GM12864 (cell line): Measurements from ENCODE around the gene CILP.
A peak's percentile ranks its signal among the peaks of the same experiment; 100 is the strongest.

Experiments
- DNase-seq: peaks from one replicate; pipeline ENCODE4 v3.0.0-alpha.2; 2011; ENCODE audit warnings: low read depth
- H3K4me3 ChIP-seq: 2 replicates; pipeline ENCODE4 v1.5.1; 2011; ENCODE audit warnings: mild to moderate bottlenecking, low read depth, low read length, control low read depth
- CTCF ChIP-seq: IDR thresholded peaks from 2 replicates; pipeline ENCODE4 v1.5.1; 2011; ENCODE audit warnings: low read depth, mild to moderate bottlenecking, moderate library complexity, low read length, control low read depth, inconsistent platforms; ENCODE audit errors: missing control alignments

Gene CILP

DNA sequence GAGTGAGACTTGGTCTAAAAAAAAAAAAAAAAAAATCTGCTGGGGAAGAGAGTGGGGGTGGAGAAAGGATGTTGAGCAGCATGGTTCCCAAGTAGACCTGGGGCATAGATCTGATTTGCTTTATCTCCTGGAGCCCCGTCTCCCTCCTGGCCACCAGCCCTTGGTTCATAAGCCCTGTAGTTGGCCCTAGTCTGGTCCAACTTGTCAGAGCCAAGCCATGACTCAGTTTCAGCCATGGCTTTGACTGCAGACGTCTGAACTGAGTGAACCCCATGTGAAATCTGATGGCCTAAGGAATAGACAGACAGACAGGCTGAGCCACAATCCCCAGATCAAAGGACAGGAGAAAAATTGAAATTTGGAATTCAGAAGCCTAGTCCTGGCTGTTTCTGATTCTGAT, 2.0 kb upstream of the CILP start:
- DNase-seq, result no peak
- TF ChIP-seq CTCF, result no peak
- no peak overlapping the region for H3K4me3 ChIP-seq

GRCh38 chr15:65212097-65212496, 824 bp upstream of the CILP start:
- peak; percentile 22 for DNase-seq
- H3K4me3 ChIP-seq, result no peak overlapping the region
- TF ChIP-seq CTCF, result peak; percentile 83

- no peak for DNase-seq
- H3K4me3 ChIP-seq, result no peak overlapping the region
- no peak for TF ChIP-seq CTCF
Measured at GRCh38 chr15:65211482-65211982, 259 bp upstream of the CILP start.

DNA sequence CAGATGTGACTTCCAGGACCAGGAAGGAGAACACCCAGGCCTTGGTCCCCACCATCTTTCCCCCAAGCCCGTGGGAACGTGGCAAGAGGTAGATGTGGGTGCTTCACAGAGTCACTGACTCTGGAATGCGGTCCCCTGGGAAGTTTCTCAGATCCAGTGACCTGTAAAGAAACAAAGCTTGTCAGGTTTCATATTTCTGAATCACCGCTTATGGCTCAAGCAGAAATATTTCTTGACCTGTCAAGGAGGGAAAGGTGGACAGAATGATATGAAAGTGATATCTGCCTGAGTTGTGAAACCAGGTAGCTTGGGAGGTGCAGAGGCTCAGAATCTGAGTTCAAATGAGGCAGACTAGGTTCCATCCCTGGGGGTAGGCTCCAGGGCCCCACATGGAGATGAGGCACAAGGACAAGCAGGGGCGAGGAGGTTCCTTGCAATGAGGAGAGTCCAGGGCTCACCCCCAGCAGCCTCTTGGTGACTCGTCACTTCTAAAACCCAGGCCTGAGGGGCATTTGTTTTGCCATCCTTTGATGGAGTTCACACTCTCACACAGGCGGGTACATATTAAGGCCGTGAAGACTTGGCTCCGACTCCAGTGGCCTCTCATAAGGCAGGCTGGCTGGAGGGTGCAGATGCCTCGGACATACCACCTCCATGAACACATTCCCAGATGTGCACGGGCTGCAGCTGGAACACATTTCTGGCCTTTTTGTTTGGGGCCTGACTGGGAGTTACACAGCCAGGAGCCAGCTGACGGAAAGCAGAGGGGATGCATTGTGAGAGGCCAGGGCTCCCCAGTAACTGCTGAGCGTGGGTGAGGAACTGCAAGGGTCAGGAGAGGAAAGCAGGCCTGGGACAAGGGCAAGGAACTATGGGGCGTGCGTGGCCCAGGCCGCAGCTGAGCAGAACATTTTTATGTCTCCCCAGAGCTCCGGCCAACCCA, 1.3 kb downstream of the CILP start:
- DNase-seq, result no peak
- H3K4me3 ChIP-seq, result no peak overlapping the region
- TF ChIP-seq CTCF, result no peak

DNA sequence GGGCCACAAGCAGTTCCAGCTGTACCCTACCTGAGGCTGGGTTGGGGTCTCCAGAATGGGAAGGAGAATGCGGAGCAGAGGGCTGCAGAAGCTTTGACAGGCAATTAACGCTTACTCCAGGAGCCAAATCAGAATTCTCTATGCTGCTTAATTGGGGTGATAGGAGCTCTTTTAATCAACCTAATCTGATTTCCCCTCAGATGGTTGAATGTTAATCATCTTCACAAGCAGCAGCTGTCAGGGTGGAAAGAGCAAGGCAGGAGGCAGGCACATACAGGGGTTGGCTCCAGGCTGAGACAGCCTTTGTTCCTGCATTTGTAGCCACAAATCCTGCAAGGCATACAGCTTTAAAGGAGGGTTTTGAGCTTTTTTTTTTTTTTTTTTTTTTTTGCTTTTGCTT, 2.6 kb downstream of the CILP start:
- DNase-seq, result no peak
- H3K4me3 ChIP-seq, result no peak overlapping the region
- TF ChIP-seq CTCF, result no peak

DNA sequence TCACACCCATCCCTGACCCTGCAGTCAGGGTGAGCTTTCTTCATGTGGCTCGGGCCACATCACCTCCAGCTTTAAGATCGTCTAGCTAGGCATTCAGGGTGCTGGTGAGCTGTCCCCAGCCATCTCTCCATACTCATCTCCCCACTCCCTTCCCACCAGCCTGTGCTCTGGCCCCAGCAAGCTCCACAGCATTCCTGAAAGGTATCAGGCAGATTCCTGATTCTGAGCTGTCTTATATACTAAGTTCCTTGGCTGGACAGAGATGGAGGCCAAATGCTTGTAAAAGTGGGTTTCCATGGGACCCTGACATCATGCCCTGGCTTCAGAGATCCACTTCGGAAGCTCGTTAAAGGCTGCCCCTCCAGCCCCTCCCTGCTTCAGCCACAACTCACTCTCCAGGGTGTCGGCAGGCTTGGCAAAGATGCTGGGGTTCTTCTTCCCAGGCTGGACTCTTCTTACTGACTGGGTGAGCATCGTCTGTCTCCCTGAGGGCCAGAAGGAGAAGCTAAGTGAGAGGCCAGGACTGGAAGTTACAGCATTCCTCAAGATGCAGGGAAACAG, 3.9 kb downstream of the CILP start:
- H3K4me3 ChIP-seq, result no peak overlapping the region
- no peak for DNase-seq
- TF ChIP-seq CTCF, result no peak

- no peak for DNase-seq
- no peak overlapping the region for H3K4me3 ChIP-seq
- no peak for TF ChIP-seq CTCF
Measured at GRCh38 chr15:65206750-65207149, 4.5 kb downstream of the CILP start.
